DMS79 (cell line): ENCODE results near the gene SLC36A3.
"Not testable (repeated sequence)": the region's sequence is repeated elsewhere in the genome, so short reads cannot be mapped to it uniquely, and the experiment has no call there.

ENCODE experiments used
- DNase-seq: peaks from one replicate; lab custom pipeline; 2025; lab: John Stamatoyannopoulos, UW

Gene SLC36A3

GRCh38 chr5:151258816-151259215, 44.8 kb downstream of the SLC36A3 start:
- DNase-seq: no peak

DNA sequence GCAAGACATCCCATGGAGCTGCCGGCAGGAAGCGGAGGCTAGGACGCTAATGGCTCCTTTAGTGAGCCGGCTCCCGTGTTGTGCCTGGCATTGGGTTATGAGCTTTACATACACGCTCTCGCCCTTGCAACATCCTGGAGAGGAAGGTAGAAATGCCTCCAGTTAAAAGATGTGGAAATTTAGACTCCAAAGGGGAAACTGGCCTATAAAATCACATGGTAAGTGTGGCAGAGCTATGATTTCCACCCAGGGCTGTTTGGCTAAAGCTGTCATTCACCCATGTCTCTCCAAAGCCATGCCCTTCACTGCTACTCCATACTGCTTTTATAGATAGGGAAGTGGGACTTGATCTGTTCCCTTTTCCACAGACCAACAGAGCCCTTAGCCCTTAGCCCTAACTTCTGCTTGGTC, 45.4 kb downstream of the SLC36A3 start:
- DNase-seq: no peak

DNA sequence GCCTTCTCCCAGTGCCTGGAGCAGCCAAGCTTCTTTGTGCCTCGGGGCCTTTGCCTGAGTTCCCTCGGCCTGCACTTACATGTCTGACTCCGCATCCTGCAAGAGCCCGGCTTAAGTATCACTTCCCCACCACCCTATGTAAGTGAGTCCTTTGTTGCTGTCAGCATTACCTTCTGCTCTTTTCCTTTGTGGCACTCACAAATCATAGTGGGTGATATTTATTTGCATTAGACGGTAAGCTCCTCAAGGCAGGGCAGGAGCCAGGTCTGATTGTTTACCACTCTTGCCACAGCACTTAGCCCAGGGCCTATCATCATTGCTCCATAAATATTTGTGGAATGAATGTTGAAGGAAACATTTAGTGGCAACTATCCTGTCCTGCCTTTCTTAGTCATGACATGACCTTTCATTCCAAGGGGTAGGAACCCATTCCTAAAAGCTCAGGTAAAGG, 45.8 kb downstream of the SLC36A3 start:
- no peak for DNase-seq

DNA sequence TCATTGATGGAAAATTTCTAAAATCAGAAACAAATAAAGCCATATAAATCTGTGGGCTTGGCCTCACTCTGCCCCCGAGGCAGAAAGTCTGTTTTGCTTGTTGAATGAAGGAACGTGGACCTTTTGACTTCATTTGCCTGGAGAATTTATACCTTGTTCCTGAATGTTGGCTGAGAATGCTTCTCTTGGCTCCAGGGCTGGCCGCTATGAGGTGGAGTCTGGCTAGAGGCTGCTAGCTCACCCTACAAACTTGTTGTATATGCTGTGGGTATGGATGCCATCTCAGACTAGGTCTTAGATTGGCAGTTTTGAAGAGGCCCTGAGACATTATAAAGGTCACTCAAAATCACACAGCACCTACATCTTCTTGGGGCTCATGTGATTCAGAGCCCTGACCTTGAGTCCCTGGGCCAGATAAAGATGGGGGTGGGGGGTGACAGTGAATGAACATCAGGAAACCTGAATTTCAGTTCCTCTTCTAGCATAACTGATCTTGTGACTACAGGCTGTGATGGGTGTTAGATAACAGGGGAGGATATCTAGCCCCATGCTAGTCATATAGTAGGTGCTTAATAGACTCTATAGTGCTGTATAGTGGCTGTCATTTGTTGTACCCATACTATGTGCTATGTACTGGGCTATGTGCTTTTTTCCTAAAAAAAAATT, 47.8 kb downstream of the SLC36A3 start:
- no peak for DNase-seq

DNA sequence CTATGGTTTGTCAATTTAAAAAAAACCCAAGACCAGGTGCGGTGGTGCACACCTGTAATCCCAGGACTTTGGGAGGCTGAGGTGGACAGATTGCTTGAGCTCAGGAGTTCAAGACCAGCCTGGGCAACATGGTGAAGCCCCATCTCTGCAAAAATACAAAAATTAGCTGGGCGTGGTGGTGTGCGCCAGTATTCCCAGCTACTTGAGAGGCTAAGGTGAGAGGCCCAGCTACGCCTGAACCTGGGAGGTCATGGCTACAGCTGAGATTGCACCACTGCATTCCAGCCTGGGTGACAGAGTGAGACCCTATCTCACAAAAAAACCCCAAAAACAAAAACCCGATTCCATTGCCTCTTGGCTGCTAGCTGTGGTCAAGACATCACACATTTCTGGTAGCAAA, 48.6 kb downstream of the SLC36A3 start:
- DNase-seq: not testable (repeated sequence)

DNA sequence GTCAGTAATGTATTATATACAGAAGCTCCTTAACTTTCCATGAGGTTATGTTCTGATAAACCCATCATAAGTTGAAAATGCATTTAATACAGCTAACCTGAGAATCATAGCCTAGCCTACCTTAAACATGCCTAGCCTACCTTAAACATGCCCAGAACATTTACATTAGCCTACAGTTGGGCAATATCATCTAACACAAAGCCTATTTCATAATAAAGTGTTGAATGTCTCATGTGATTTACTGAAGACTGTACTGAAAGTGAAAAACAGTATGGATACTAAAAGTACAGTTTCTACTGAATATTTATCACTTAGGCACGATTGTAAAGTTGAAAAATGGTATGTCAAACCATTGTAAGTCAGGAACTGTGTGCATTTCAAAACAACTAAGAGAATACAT, 49.0 kb downstream of the SLC36A3 start:
- DNase-seq: no peak

DNA sequence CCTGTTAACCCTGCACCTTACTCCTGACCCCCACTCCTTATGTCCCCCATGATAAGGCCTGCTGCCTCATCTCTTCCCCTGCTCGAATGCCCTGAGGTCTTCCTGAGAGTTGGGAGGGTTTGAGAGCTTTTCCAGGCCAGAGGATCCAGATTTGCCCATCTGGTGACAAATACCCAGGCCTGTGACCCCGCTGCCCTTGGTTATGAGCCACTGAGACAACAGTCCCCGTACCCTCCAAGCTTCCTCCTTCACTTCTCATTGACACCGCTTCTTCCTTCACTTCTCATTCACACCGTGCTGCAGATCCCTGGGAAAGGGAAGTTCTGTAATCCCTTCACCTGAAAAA, 50.0 kb downstream of the SLC36A3 start:
- DNase-seq: no peak

GRCh38 chr5:151252762-151253604, 50.6 kb downstream of the SLC36A3 start, which contains the start of gene GM2A:
GM2A (plus strand) TSS chr5:151253185; CDS start chr5:151253217, 32 bp downstream.
- DNase-seq: peak; percentile 90

DNA sequence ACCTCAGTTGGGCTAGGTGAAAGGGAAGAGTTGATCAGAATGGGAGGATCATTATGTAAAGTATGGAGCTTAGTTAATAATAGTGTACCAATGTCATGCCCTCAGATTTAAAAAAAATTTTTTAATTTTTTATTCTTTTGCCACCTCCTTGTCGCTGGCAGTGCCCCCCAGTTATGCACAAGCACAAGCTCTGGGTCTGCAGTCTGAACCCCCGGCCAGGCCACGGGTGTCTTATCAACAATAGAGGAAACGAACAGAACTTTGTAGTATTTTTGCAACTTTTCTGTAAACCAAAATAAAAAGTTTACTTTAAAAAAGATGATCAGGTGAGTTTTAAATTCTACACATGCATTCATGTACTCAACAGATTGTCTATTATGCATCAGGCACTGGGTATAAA, 51.9 kb downstream of the SLC36A3 start:
- no peak for DNase-seq

- no peak for DNase-seq
Measured at GRCh38 chr5:151251001-151251551, 52.5 kb downstream of the SLC36A3 start.

- DNase-seq: no peak
Measured at GRCh38 chr5:151250346-151251000, 53.1 kb downstream of the SLC36A3 start.

- no peak for DNase-seq
Measured at GRCh38 chr5:151249281-151249680, 54.3 kb downstream of the SLC36A3 start.

- DNase-seq: no peak
Measured at GRCh38 chr5:151248651-151249050, 54.9 kb downstream of the SLC36A3 start.

DNA sequence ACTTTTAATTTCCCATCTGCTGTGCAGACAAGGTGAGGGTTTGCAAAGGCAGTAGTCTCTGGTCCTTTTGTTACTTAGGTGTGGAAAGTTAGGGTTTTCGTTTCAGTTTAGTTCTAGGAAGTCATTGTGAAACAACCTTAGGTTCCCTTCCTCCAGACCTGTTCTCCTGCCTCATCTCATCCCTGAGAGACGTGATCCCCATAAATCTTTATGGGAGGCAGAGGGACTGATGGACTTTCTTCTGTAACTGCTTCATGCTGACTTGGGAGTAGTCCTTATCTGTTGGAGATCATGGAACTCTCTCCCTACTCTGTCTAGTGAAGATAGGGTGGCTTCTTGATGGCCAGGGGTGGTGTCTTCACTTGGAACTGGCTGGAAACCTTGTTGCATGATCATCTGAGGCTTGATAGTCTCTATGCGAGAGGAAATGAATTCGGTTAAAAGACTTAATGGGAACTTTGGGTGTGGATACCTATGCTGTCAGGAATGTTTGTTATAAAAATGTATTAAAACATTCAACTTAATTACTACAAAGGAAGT, 57.8 kb downstream of the SLC36A3 start:
- DNase-seq: no peak

DNA sequence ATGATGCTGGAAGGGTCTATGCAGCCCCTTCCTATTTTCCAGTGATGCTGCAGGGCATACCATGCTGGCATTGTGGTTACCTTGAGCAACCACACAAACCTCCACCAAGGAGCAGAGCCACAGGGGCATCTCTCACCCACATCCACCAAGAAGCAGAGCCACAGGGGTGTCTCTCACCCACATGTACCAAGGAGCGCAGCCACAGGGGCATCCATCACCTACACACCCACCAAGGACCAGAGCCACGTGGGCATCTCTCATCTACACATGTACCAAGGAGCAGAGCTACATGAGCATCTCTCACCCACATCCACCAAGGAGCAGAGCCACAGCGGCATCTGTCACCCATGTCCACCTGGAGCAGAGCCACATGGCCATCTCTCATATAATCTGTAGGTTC, 59.4 kb downstream of the SLC36A3 start:
- DNase-seq: no peak

DNA sequence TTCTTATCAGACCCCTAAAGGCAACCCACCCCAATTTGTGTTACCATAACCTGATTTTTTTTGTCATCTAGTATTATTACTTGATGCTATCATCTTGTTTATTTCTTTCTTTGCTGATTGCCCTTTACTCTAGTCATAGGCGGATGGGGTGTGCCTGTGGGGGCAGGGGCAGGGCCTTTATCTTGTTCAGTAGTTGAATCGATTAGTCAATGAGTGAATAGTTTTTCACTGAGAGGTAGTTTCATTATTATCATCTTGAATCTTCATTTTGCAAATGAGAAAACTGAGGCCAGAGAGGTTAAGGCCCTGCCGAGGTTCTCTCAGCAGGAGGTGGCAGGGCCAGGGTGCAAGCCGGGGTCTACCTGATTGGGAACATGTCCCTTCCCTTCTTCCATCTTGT, 60.0 kb downstream of the SLC36A3 start:
- DNase-seq: no peak

DNA sequence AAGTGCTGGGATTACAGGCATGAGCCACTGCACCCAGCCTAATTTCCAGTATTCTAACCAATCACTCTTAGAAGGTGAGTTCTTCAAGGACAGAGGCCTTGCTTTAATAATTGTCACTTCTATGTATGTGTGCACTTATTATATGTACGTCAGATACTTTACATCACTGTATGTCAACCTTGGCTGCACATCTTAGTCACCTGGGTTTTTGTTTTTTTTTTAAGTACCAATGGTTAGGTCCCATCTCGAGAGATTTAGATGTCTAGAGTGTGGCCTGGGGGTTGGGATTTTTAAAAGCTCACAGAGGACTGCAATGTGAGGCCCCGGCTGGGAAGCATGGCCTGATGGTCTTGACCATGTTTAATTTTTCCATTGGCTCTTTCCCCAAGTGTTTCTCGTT, 60.4 kb downstream of the SLC36A3 start:
- no peak for DNase-seq

- peak; percentile 81 for DNase-seq
Measured at GRCh38 chr5:151240924-151241635, 62.5 kb downstream of the SLC36A3 start.

DNA sequence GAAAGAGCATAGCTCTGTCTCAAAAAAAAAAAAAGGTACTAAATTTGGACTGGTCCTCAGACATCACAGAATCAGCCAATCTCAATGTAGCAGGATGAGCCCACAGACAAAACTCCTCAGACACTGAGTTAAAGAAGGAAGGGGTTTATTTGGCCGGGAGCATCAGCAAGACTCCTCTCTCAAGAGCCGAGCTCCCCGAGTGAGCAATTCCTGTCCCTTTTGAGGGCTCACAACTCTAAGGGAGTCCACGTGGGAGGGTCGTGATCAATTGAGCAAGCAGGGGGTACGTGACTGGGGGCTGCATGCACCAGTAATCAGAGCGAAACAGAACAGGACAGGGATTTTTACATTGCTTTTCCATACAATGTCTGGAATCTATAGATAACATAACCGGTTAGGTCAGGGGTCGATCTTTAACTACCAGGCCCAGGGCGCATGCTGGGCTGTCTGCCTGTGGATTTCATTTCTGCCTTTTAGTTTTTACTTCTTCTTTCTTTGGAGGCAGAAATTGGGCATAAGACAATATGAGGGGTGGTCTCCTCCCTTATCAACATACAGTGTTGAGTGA, 63.2 kb downstream of the SLC36A3 start:
- not testable (repeated sequence) for DNase-seq

- no peak for DNase-seq
Measured at GRCh38 chr5:151239237-151239861, 64.2 kb downstream of the SLC36A3 start.

GRCh38 chr5:151238303-151238741, 65.2 kb downstream of the SLC36A3 start:
- no peak for DNase-seq
